GM19099 (cell line): ENCODE measurements around the gene TMEM258.

ENCODE experiments used
- POLR2A ChIP-seq: IDR thresholded peaks from 3 replicates; pipeline ENCODE4 v1.6.1; 2011; ENCODE audit warnings: low read depth; ENCODE audit not compliant: insufficient read length; ENCODE audit errors: extremely low read depth

The TMEM258 gene

GRCh38 chr11:61750631-61751273 is 41.6 kb downstream of the TMEM258 start:
- no peak for TF ChIP-seq POLR2A

GRCh38 chr11:61749591-61750217 is 42.7 kb downstream of the TMEM258 start:
- TF ChIP-seq POLR2A = no peak

GRCh38 chr11:61747967-61748285 is 44.5 kb downstream of the TMEM258 start:
- TF ChIP-seq POLR2A = no peak

GRCh38 chr11:61747192-61747966 is 45.0 kb downstream of the TMEM258 start:
- TF ChIP-seq POLR2A = no peak

GRCh38 chr11:61746442-61747191 is 45.8 kb downstream of the TMEM258 start:
- no peak for TF ChIP-seq POLR2A

- TF ChIP-seq POLR2A = no peak
These were observed 46.5 kb downstream of the TMEM258 start for GRCh38 chr11:61745781-61746441.

GRCh38 chr11:61744609-61745156 is 47.7 kb downstream of the TMEM258 start:
- no peak for TF ChIP-seq POLR2A

GRCh38 chr11:61744181-61744580 is 48.2 kb downstream of the TMEM258 start:
- no peak for TF ChIP-seq POLR2A

GRCh38 chr11:61743486-61744095 is 48.8 kb downstream of the TMEM258 start:
- TF ChIP-seq POLR2A = no peak

- no peak for TF ChIP-seq POLR2A
These were observed 50.0 kb downstream of the TMEM258 start for GRCh38 chr11:61742391-61742790.

GRCh38 chr11:61739966-61740365 is 52.4 kb downstream of the TMEM258 start:
- no peak for TF ChIP-seq POLR2A

GRCh38 chr11:61739413-61739812 is 53.0 kb downstream of the TMEM258 start:
- TF ChIP-seq POLR2A = no peak
